SU-DHL-6 (cell line): Measurements from ENCODE around the gene BEND6.

Source experiments
- EZH2phosphoT487 ChIP-seq: fragments of 200-600 bp; sonication (generic), shearing (Covaris generic); conservative IDR thresholded peaks from 2 replicates; pipeline ENCODE4 v1.6.1; 2018; ENCODE audit warnings: mild to moderate bottlenecking, antibody characterized with exemption, low read length, moderate library complexity, mixed read lengths
- TF ChIP-seq, protein P1 (sequence below): fragments of 200-600 bp; sonication (generic); IDR thresholded peaks from one replicate; pipeline ENCODE4 v1.5.1; 2017; ENCODE audit warnings: antibody characterized with exemption, mild to moderate bottlenecking, low read length, moderate library complexity; ENCODE audit not compliant: insufficient read depth, poor library complexity, severe bottlenecking

DNA sequence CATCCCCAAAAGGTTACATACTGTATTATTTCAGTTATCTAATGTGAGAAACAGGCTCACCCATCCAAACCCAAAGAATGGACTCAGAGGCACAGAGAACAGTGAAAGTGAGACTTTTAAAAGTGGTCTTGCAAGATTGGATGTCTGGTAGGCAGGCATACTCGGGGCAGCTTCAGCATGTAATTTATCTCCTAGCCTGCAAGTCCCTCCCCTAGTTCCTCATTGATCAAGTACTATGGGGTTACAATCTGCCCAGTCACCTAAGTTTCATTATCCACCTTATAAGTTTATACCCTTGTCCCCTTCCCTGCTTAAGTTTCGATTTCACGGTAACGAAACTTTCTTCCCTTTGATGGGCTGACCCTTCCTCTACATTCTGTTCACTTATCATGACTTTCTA is 114.3 kb downstream of the BEND6 start:
- TF ChIP-seq, protein P1, sequence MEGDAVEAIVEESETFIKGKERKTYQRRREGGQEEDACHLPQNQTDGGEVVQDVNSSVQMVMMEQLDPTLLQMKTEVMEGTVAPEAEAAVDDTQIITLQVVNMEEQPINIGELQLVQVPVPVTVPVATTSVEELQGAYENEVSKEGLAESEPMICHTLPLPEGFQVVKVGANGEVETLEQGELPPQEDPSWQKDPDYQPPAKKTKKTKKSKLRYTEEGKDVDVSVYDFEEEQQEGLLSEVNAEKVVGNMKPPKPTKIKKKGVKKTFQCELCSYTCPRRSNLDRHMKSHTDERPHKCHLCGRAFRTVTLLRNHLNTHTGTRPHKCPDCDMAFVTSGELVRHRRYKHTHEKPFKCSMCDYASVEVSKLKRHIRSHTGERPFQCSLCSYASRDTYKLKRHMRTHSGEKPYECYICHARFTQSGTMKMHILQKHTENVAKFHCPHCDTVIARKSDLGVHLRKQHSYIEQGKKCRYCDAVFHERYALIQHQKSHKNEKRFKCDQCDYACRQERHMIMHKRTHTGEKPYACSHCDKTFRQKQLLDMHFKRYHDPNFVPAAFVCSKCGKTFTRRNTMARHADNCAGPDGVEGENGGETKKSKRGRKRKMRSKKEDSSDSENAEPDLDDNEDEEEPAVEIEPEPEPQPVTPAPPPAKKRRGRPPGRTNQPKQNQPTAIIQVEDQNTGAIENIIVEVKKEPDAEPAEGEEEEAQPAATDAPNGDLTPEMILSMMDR = no peak
- TF ChIP-seq EZH2phosphoT487 = no peak
